ENCODE measurements around the gene KIF1B. TPM values are rescaled to one million over a fixed set of nuclear protein-coding genes. Genes with fewer than 3 reads are reported as not detected.
"Not testable (repeated sequence)": the region's sequence is repeated elsewhere in the genome, so short reads cannot be mapped to it uniquely, and the experiment has no call there.

Gene KIF1B
- total RNA-seq, 1 donor from 2014 or later, result 7.2 TPM

GRCh38 chr1:10212476-10212875, 2.1 kb downstream of the KIF1B start:
- ATAC-seq (ENCODE audit: low read depth) (no peak), DNase-seq (no peak)
- TF ChIP-seq CTCF (IDR thresholded peaks at IDR 0.05), result no peak
- H3K27me3 Mint-ChIP-seq, result no peaks in the 10 kb centered on the region
- H3K27ac Mint-ChIP-seq, result no peak overlapping the region
- H3K36me3 Mint-ChIP-seq (ENCODE audit: low read depth), result no peaks in the 10 kb centered on the region
- ChIA-PET CTCF (no interaction called here), POLR2A (interaction anchor here (0.6 kb wide), 1 partner anchor 248 kb away, joined by 3 read pairs; no protein-coding TSS in a partner anchor)
- intact Hi-C loops (cut with micrococcal nuclease), result loop anchor here (5.0 kb wide), 1 partner anchor 115 kb away; no protein-coding TSS in a partner anchor
- H3K4me3 Mint-ChIP-seq, result peak overlapping the region; percentile 76
- H3K4me1 Mint-ChIP-seq, result peaks cover 36% of the 10 kb centered on the region
- H3K9me3 Mint-ChIP-seq, result no peaks in the 10 kb centered on the region

- no peak for TF ChIP-seq CTCF (IDR thresholded peaks at IDR 0.05)
- peaks cover 36% of the 10 kb centered on the region for H3K4me1 Mint-ChIP-seq
- DNase-seq, result no peak
- ATAC-seq (ENCODE audit: low read depth), result no peak
- H3K4me3 Mint-ChIP-seq, result no peak overlapping the region
- ChIA-PET POLR2A (no interaction called here), CTCF (no interaction called here)
- intact Hi-C loops (cut with micrococcal nuclease), result loop anchor here (5.0 kb wide), 1 partner anchor 114 kb away; no protein-coding TSS in a partner anchor
- no peaks in the 10 kb centered on the region for H3K9me3 Mint-ChIP-seq
- no peaks in the 10 kb centered on the region for H3K27me3 Mint-ChIP-seq
- no peaks in the 10 kb centered on the region for H3K36me3 Mint-ChIP-seq (ENCODE audit: low read depth)
- H3K27ac Mint-ChIP-seq, result no peak overlapping the region
Observed at GRCh38 chr1:10213186-10213705, 2.9 kb downstream of the KIF1B start.

- no peak for TF ChIP-seq CTCF (IDR thresholded peaks at IDR 0.05)
- H3K9me3 Mint-ChIP-seq, result no peaks in the 10 kb centered on the region
- ChIA-PET CTCF (no interaction called here), POLR2A (interaction anchor here (0.5 to 0.6 kb wide), 2 partner anchors 171 to 558 kb away, joined by 7 to 8 read pairs; no protein-coding TSS in a partner anchor)
- no peaks in the 10 kb centered on the region for H3K27me3 Mint-ChIP-seq
- intact Hi-C loops (cut with micrococcal nuclease), result no loop called here
- H3K4me3 Mint-ChIP-seq, result peak overlapping the region; percentile 25
- ATAC-seq (ENCODE audit: low read depth), result no peak
- H3K4me1 Mint-ChIP-seq, result peaks cover 22% of the 10 kb centered on the region
- H3K27ac Mint-ChIP-seq, result no peak overlapping the region
- no peak for DNase-seq
- no peaks in the 10 kb centered on the region for H3K36me3 Mint-ChIP-seq (ENCODE audit: low read depth)
Observed at GRCh38 chr1:10216090-10216749, 5.8 kb downstream of the KIF1B start.

DNA sequence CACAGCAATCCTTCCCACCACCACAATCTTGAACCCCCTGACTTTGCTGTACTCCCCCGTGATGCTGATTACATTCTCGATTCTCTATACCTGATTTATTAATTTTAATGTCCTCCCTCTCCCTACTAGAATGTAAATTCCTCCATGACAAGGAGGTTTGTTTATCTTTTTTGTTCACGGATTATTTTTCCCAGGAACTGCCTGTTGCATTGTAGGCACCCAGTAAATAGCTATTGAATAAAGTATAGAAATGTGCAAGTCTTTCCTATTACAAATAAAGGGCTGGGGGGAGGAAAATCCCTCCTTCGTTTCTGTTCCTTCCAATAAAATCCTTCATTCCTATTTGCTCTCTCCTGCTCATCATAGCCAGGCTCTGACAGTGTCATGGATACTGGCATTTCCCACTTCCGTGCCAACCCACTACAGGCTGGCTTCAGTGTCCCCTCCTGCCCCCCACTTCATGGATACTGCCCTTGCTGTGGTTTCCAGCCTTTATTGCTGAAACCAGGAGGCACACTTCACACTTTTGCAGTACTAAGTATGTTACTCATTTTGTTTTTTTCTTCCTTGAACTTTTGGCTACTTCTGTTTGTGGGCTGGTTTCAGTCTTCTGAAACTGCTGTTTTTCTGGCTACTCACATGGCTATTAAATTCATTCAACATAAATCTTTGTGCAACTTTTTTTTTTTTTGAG, 7.5 kb downstream of the KIF1B start:
- ATAC-seq (ENCODE audit: low read depth) (no peak), DNase-seq (no peak)
- Mint-ChIP-seq H3K9me3 (no peaks in the 10 kb centered on the region), H3K27me3 (no peaks in the 10 kb centered on the region), H3K4me1 (peaks cover 11% of the 10 kb centered on the region), H3K27ac (no peak overlapping the region), H3K4me3 (no peak overlapping the region), H3K36me3 (ENCODE audit: low read depth) (no peaks in the 10 kb centered on the region)
- POLR2A ChIA-PET, result interaction anchor here (0.6 kb wide), 1 partner anchor 21 kb away, joined by 3 read pairs; no protein-coding TSS in a partner anchor
- no peak for TF ChIP-seq CTCF (IDR thresholded peaks at IDR 0.05)
- CTCF ChIA-PET, result interaction anchor here (1.4 kb wide), 1 partner anchor 8 kb away, joined by 4 read pairs; the partner anchor contains the start of gene KIF1B
- intact Hi-C loops (cut with micrococcal nuclease), result no loop called here

- H3K4me1 Mint-ChIP-seq, result peaks cover 11% of the 10 kb centered on the region
- no peak overlapping the region for H3K27ac Mint-ChIP-seq
- no peaks in the 10 kb centered on the region for H3K9me3 Mint-ChIP-seq
- DNase-seq, result no peak
- CTCF ChIA-PET, result interaction anchor here (1.4 kb wide), 1 partner anchor 10 kb away, joined by 4 read pairs; the partner anchor contains the start of gene KIF1B
- no peaks in the 10 kb centered on the region for H3K27me3 Mint-ChIP-seq
- H3K4me3 Mint-ChIP-seq, result no peak overlapping the region
- H3K36me3 Mint-ChIP-seq (ENCODE audit: low read depth), result no peaks in the 10 kb centered on the region
- no peak for ATAC-seq (ENCODE audit: low read depth)
- POLR2A ChIA-PET, result interaction anchor here (0.7 kb wide), 1 partner anchor 918 kb away, joined by 4 read pairs; no protein-coding TSS in a partner anchor
- no peak for TF ChIP-seq CTCF (IDR thresholded peaks at IDR 0.05)
- intact Hi-C loops (cut with micrococcal nuclease), result no loop called here
Observed at GRCh38 chr1:10220200-10220599, 9.8 kb downstream of the KIF1B start.

DNA sequence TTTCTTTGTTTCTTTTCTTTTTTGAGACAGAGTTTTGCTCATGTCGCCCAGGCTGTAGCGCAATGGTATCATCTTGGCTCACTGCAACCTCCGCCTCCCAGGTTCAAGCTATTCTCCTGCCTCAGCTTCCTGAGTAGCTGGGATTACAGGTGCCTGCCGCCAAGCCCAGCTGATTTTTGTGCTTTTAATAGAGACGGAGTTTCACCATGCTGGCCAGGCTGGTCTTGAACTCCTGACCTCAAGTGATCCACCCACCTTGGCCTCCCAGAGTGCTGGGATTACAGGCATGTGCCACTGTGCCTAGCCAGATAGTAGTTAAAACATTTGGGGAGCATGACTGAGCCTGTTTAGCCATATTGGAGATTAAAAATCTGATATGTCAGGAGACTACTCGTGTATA, 10.3 kb downstream of the KIF1B start:
- H3K36me3 Mint-ChIP-seq (ENCODE audit: low read depth); H3K4me3 Mint-ChIP-seq; ATAC-seq (ENCODE audit: low read depth); H3K9me3 Mint-ChIP-seq; DNase-seq; H3K27me3 Mint-ChIP-seq; H3K27ac Mint-ChIP-seq; intact Hi-C loops (cut with micrococcal nuclease); POLR2A ChIA-PET: not testable (repeated sequence)
- H3K4me1 Mint-ChIP-seq, result peaks cover 11% of the 10 kb centered on the region
- CTCF ChIA-PET, result interaction anchor here (1.4 kb wide), 1 partner anchor 10 kb away, joined by 4 read pairs; the partner anchor contains the start of gene KIF1B

Data from activated B cell treated with CpG ODN at 0.5 μM for 24 hours (primary cell).